ENCODE data around the gene SRD5A3.

GRCh38 chr4:55312489-55313101, 33.4 kb upstream of the SRD5A3 start:
- TF ChIP-seq CTCF (IDR thresholded peaks at IDR 0.05): peak in 3 of 4 experiments; percentile 22 to 53 (median 38)
- TF ChIP-seq POLR2A (IDR thresholded peaks at IDR 0.05): no peak
- TF ChIP-seq POLR2AphosphoS5 (IDR thresholded peaks at IDR 0.05): no peak
